ENCODE measurements around the gene TULP1.
A peak's percentile ranks its signal among the peaks of the same experiment; 100 is the strongest.

Gene TULP1

DNA sequence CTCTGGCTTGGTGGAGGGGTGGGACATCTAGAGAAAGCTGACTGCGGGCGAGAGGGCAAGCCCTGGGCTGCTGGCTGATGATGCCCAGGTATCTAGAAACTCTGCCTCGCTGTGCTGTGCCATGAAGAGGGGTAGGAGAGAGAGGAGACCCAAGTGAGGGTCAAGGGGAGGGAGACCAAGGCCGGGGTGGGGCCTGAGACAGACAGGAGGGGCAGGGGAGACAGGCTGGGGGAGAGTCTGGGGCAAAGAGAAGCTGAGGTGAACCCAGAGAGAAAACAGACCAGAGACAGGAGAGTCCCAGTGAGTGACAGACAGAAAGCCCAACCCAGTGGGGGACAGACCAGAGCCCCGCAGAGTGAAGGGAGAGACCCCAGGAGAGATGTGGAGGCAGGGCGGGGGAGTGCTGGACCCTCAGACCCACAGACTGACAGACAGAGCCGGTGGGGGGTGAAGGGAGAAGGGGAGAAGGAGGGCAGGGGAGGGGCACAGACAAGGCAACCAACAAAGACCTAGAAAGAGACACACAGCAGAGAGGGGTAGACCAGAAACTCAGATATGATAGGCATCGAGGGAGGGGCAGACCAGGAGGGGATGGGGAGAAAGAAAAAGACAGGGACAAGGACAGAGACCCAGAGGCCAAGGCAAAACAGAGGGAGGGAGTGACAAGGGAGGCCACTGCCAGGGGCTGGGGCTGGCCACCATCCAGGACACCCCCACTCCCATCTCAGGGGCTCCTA is 21.7 kb downstream of the TULP1 start:
- Histone ChIP-seq H3K27ac (ENCODE audit: low read length, poor library complexity, severe bottlenecking) (peak overlapping the region; percentile 87), H3K79me1 (replicated peaks; ENCODE audit: low read length, poor library complexity, severe bottlenecking) (peaks cover 8% of the 10 kb centered on the region), H3K27me3 (ENCODE audit: control insufficient read depth in 1 of 2, insufficient read depth in 1 of 2, low read length in 2 of 2) (no peaks in the 10 kb centered on the region), H3K4me3 (ENCODE audit: insufficient read depth in 1 of 2, low read depth in 1 of 2, low read length in 2 of 2) (no peak overlapping the region), H3K4ac (ENCODE audit: low read depth in 1 of 2, low read length in 2 of 2) (peak overlapping the region; percentile 40 to 54), H3K23ac (ENCODE audit: low read length in 2 of 2) (no peak overlapping the region), H2BK15ac (ENCODE audit: low read depth, poor library complexity, severe bottlenecking) (no peak overlapping the region), H2BK5ac (ENCODE audit: low read depth, low read length, poor library complexity, severe bottlenecking) (no peak overlapping the region), H2AFZ (ENCODE audit: low read depth, low read length) (no peak overlapping the region), H3K36me3 (ENCODE audit: control insufficient read depth in 1 of 2, insufficient read depth in 2 of 2, low read depth in 1 of 2, low read length in 2 of 2) (peaks cover 0 to 19% of the 10 kb centered on the region in 2 experiments), H4K91ac (ENCODE audit: low read length) (peak overlapping the region; percentile 77), H3K4me1 (ENCODE audit: control insufficient read depth, insufficient read depth, low read depth, low read length) (peaks cover 83% of the 10 kb centered on the region), H2BK12ac (ENCODE audit: low read length in 2 of 2) (peak overlapping the region; percentile 67 to 85), H3K14ac (ENCODE audit: low read length in 2 of 2) (peak overlapping the region in 1 of 2 experiments; percentile 86), H2AK5ac (ENCODE audit: low read length, severe bottlenecking) (peak overlapping the region; percentile 86), H3K9me3 (ENCODE audit: control insufficient read depth, low read length) (no peaks in the 10 kb centered on the region), H3K18ac (ENCODE audit: low read depth in 1 of 2, low read length in 2 of 2) (peak overlapping the region; percentile 92 to 94), H3K4me2 (ENCODE audit: low read length, poor library complexity, severe bottlenecking) (peak overlapping the region; percentile 66), H4K8ac (ENCODE audit: low read length) (peak overlapping the region; percentile 86), H3K9ac (ENCODE audit: low read length) (no peak overlapping the region), H2BK120ac (ENCODE audit: low read depth, low read length) (peak overlapping the region; percentile 37)
- 43% methylated on average over 8 of the region's 8 CpGs for WGBS
- no peak for DNase-seq

DNA sequence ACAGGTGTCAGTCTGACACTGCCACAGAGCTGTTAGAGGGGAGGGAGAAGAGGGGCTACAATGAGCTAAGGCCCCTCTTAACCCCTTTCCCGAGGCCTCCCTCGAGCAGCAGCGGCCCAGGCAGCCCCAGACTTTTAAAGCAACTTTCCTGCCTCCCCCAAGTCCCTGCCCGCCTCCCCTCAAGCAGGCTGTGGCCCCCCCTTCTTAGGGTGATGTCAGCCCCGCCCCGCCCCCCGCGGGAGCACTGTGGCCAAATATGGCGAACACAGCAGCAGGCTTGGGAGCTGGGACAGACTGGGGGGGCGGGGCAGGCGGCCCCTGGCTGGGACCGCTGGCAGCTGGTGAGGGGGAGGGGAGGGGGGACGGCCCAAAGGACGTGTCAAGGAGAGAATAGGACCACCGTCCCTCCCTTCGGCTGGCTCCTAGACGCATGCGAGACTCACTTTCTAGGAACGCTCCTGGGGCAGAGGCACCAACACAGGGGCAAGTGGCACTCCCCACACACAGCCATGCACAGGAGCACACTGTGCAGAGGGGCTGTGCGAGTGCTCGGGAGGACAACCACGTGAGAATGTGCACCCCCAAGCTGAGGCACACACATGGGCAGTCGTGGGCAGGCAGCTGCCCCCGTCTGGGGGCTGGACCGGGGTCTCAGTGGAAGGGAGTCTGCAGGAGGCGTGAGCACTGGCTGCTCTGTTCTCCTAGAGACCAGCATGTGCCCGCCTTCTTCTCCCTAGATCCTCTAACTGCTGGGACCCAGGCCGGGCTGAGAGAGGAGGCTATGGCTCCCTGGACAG is 22.5 kb downstream of the TULP1 start:
- Histone ChIP-seq H4K8ac (ENCODE audit: low read length) (peak overlapping the region; percentile 80), H3K23ac (ENCODE audit: low read length in 2 of 2) (peak overlapping the region in 1 of 2 experiments; percentile 0), H3K36me3 (ENCODE audit: control insufficient read depth in 1 of 2, insufficient read depth in 2 of 2, low read depth in 1 of 2, low read length in 2 of 2) (peaks cover 2 to 26% of the 10 kb centered on the region in 2 experiments), H3K18ac (ENCODE audit: low read depth in 1 of 2, low read length in 2 of 2) (peak overlapping the region; percentile 88 to 92), H3K27ac (ENCODE audit: low read length, poor library complexity, severe bottlenecking) (peak overlapping the region; percentile 89), H3K9me3 (ENCODE audit: control insufficient read depth, low read length) (no peaks in the 10 kb centered on the region), H2BK120ac (ENCODE audit: low read depth, low read length) (peak overlapping the region; percentile 40), H3K4me3 (ENCODE audit: insufficient read depth in 1 of 2, low read depth in 1 of 2, low read length in 2 of 2) (peak overlapping the region in 1 of 2 experiments; percentile 53), H2BK5ac (ENCODE audit: low read depth, low read length, poor library complexity, severe bottlenecking) (no peak overlapping the region), H2AK5ac (ENCODE audit: low read length, severe bottlenecking) (peak overlapping the region; percentile 97), H3K4me2 (ENCODE audit: low read length, poor library complexity, severe bottlenecking) (peak overlapping the region; percentile 66), H3K9ac (ENCODE audit: low read length) (peak overlapping the region; percentile 67), H3K14ac (ENCODE audit: low read length in 2 of 2) (peak overlapping the region in 1 of 2 experiments; percentile 71), H2AFZ (ENCODE audit: low read depth, low read length) (no peak overlapping the region), H3K27me3 (ENCODE audit: control insufficient read depth in 1 of 2, insufficient read depth in 1 of 2, low read length in 2 of 2) (no peaks in the 10 kb centered on the region), H4K91ac (ENCODE audit: low read length) (peak overlapping the region; percentile 97), H2BK15ac (ENCODE audit: low read depth, poor library complexity, severe bottlenecking) (peak overlapping the region; percentile 71), H3K79me1 (replicated peaks; ENCODE audit: low read length, poor library complexity, severe bottlenecking) (peaks cover 10% of the 10 kb centered on the region), H3K4ac (ENCODE audit: low read depth in 1 of 2, low read length in 2 of 2) (peak overlapping the region in 1 of 2 experiments; percentile 83), H2BK12ac (ENCODE audit: low read length in 2 of 2) (peak overlapping the region; percentile 78 to 83), H3K4me1 (ENCODE audit: control insufficient read depth, insufficient read depth, low read depth, low read length) (peaks cover 87% of the 10 kb centered on the region)
- peak; percentile 73 for DNase-seq
- WGBS = 1% methylated on average over 23 of the region's 28 CpGs

DNA sequence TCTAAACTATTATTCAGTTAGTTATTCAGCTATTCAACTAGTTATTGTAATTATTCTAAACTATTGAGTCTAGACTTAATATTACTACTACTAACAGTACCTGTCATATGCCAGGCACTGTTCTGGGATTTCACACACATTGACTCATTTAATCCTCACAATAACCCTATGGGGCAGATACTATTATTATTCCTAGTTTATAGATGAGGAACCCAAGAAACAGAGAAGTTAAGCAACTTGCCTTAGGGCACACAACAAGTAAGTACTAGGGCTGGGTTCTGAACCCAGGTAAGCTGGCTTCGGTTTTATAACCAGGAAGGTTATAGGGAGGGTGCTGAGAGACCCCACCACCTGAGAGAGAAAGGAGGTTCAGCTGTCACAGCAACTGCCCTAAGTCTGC is 23.6 kb downstream of the TULP1 start:
- no peak for DNase-seq
- no peak overlapping the region for H3K4ac ChIP-seq (ENCODE audit: low read depth in 1 of 2, low read length in 2 of 2)
- H3K9me3 ChIP-seq (ENCODE audit: control insufficient read depth, low read length) = no peaks in the 10 kb centered on the region
- no peak overlapping the region for H2BK12ac ChIP-seq (ENCODE audit: low read length in 2 of 2)
- H2AFZ ChIP-seq (ENCODE audit: low read depth, low read length) = no peak overlapping the region
- H2BK5ac ChIP-seq (ENCODE audit: low read depth, low read length, poor library complexity, severe bottlenecking) = no peak overlapping the region
- WGBS = 80% methylated on average over 1 of the region's 1 CpG
- H2BK15ac ChIP-seq (ENCODE audit: low read depth, poor library complexity, severe bottlenecking) = peak overlapping the region; percentile 26
- H4K91ac ChIP-seq (ENCODE audit: low read length) = no peak overlapping the region
- peaks cover 7 to 31% of the 10 kb centered on the region in 2 experiments for H3K36me3 ChIP-seq (ENCODE audit: control insufficient read depth in 1 of 2, insufficient read depth in 2 of 2, low read depth in 1 of 2, low read length in 2 of 2)
- peak overlapping the region in 1 of 2 experiments; percentile 15 for H3K18ac ChIP-seq (ENCODE audit: low read depth in 1 of 2, low read length in 2 of 2)
- peaks cover 19% of the 10 kb centered on the region for H3K79me1 ChIP-seq (replicated peaks; ENCODE audit: low read length, poor library complexity, severe bottlenecking)
- peaks cover 87% of the 10 kb centered on the region for H3K4me1 ChIP-seq (ENCODE audit: control insufficient read depth, insufficient read depth, low read depth, low read length)
- peak overlapping the region; percentile 84 for H2BK120ac ChIP-seq (ENCODE audit: low read depth, low read length)
- peak overlapping the region; percentile 89 for H3K27ac ChIP-seq (ENCODE audit: low read length, poor library complexity, severe bottlenecking)
- no peak overlapping the region for H3K14ac ChIP-seq (ENCODE audit: low read length in 2 of 2)
- no peak overlapping the region for H3K4me3 ChIP-seq (ENCODE audit: insufficient read depth in 1 of 2, low read depth in 1 of 2, low read length in 2 of 2)
- peak overlapping the region; percentile 19 for H2AK5ac ChIP-seq (ENCODE audit: low read length, severe bottlenecking)
- no peak overlapping the region for H3K9ac ChIP-seq (ENCODE audit: low read length)
- no peak overlapping the region for H3K4me2 ChIP-seq (ENCODE audit: low read length, poor library complexity, severe bottlenecking)
- no peak overlapping the region for H4K8ac ChIP-seq (ENCODE audit: low read length)
- no peaks in the 10 kb centered on the region for H3K27me3 ChIP-seq (ENCODE audit: control insufficient read depth in 1 of 2, insufficient read depth in 1 of 2, low read length in 2 of 2)
- H3K23ac ChIP-seq (ENCODE audit: low read length in 2 of 2) = no peak overlapping the region

DNA sequence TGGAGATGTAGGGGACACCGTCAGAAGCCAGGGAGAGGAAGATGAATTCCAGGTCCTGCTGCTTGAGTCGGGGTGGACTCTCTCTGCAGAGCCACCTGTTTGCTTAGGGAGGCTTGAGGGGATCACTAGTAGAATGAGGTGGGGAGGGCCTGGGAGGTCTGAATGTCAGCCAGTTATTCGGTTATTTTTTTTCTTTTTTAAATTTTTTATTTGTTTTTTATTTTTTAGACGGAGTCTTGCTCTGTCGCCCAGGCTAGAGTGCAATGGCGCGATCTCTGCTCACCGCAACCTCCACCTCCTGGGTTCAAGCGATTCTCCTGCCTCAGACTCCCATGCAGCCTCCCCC is 24.2 kb downstream of the TULP1 start:
- Histone ChIP-seq H4K8ac (ENCODE audit: low read length) (no peak overlapping the region), H3K36me3 (ENCODE audit: control insufficient read depth in 1 of 2, insufficient read depth in 2 of 2, low read depth in 1 of 2, low read length in 2 of 2) (peaks cover 13 to 33% of the 10 kb centered on the region in 2 experiments), H2AK5ac (ENCODE audit: low read length, severe bottlenecking) (peak overlapping the region; percentile 73), H2BK120ac (ENCODE audit: low read depth, low read length) (no peak overlapping the region), H2BK5ac (ENCODE audit: low read depth, low read length, poor library complexity, severe bottlenecking) (no peak overlapping the region), H4K91ac (ENCODE audit: low read length) (no peak overlapping the region), H3K23ac (ENCODE audit: low read length in 2 of 2) (no peak overlapping the region), H2BK12ac (ENCODE audit: low read length in 2 of 2) (peak overlapping the region; percentile 53 to 55), H3K27ac (ENCODE audit: low read length, poor library complexity, severe bottlenecking) (peak overlapping the region; percentile 65), H3K4me2 (ENCODE audit: low read length, poor library complexity, severe bottlenecking) (no peak overlapping the region), H3K27me3 (ENCODE audit: control insufficient read depth in 1 of 2, insufficient read depth in 1 of 2, low read length in 2 of 2) (no peaks in the 10 kb centered on the region), H3K4me1 (ENCODE audit: control insufficient read depth, insufficient read depth, low read depth, low read length) (peaks cover 85% of the 10 kb centered on the region), H3K14ac (ENCODE audit: low read length in 2 of 2) (no peak overlapping the region), H2AFZ (ENCODE audit: low read depth, low read length) (no peak overlapping the region), H3K18ac (ENCODE audit: low read depth in 1 of 2, low read length in 2 of 2) (peak overlapping the region; percentile 16 to 58), H3K4me3 (ENCODE audit: insufficient read depth in 1 of 2, low read depth in 1 of 2, low read length in 2 of 2) (no peak overlapping the region), H3K9ac (ENCODE audit: low read length) (no peak overlapping the region), H2BK15ac (ENCODE audit: low read depth, poor library complexity, severe bottlenecking) (no peak overlapping the region), H3K9me3 (ENCODE audit: control insufficient read depth, low read length) (no peaks in the 10 kb centered on the region), H3K79me1 (replicated peaks; ENCODE audit: low read length, poor library complexity, severe bottlenecking) (peaks cover 23% of the 10 kb centered on the region), H3K4ac (ENCODE audit: low read depth in 1 of 2, low read length in 2 of 2) (no peak overlapping the region)
- 78% methylated on average over 8 of the region's 9 CpGs for WGBS
- DNase-seq = no peak
